ENCODE results near the gene ZNF181. TPM values are rescaled to one million over a fixed set of nuclear protein-coding genes. Genes with fewer than 3 reads are reported as not detected.

ZNF181 gene
- total and polyA plus RNA-seq, 2 experiments from 2014 or later = 7.4 to 18.9 TPM

DNA sequence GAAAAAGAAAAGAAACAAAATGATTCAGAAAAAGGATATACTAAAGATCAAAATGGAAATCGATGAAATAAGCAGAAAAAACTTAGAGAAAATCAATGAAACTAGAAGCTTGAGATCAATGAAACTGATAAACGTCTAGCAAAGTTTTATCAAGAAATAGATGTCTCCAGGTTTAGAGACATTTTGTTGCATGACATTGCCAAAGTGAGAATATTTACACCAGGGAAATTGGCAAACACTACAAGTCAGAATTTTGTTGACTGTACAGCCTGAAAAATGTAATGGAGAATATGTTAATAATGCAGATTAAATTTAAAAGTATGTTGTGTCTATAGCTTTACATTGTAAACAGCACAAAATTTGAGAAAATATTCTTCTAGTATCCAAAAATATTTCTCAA is 44.3 kb downstream of the ZNF181 start:
- ATAC-seq (no peak), DNase-seq (ENCODE audit: low spot score) (no peak)
- TF ChIP-seq, protein P1, sequence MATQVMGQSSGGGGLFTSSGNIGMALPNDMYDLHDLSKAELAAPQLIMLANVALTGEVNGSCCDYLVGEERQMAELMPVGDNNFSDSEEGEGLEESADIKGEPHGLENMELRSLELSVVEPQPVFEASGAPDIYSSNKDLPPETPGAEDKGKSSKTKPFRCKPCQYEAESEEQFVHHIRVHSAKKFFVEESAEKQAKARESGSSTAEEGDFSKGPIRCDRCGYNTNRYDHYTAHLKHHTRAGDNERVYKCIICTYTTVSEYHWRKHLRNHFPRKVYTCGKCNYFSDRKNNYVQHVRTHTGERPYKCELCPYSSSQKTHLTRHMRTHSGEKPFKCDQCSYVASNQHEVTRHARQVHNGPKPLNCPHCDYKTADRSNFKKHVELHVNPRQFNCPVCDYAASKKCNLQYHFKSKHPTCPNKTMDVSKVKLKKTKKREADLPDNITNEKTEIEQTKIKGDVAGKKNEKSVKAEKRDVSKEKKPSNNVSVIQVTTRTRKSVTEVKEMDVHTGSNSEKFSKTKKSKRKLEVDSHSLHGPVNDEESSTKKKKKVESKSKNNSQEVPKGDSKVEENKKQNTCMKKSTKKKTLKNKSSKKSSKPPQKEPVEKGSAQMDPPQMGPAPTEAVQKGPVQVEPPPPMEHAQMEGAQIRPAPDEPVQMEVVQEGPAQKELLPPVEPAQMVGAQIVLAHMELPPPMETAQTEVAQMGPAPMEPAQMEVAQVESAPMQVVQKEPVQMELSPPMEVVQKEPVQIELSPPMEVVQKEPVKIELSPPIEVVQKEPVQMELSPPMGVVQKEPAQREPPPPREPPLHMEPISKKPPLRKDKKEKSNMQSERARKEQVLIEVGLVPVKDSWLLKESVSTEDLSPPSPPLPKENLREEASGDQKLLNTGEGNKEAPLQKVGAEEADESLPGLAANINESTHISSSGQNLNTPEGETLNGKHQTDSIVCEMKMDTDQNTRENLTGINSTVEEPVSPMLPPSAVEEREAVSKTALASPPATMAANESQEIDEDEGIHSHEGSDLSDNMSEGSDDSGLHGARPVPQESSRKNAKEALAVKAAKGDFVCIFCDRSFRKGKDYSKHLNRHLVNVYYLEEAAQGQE (IDR thresholded peaks at IDR 0.05; ENCODE audit: unreplicated experiment) = no peak
- TF ChIP-seq ZNF114 (CRISPR knock-in tag; IDR thresholded peaks at IDR 0.05) = no peak
- TF ChIP-seq EZH2 (IDR thresholded peaks at IDR 0.05; ENCODE audit: low read depth, unreplicated experiment) = no peak
- no peak for TF ChIP-seq STAT1 (IDR thresholded peaks at IDR 0.05; ENCODE audit: unreplicated experiment)
- TF ChIP-seq POLR2AphosphoS5 (IDR thresholded peaks at IDR 0.05; ENCODE audit: low read depth) = no peak
- H3F3A ChIP-seq (replicated peaks; ENCODE audit: low read depth) = no peaks in the 10 kb centered on the region
- H3K4me1 ChIP-seq (ENCODE audit: insufficient read depth) = no peaks in the 10 kb centered on the region; the same call in 1 of the 2 replicates
- H3K4me3 ChIP-seq = no peak overlapping the region
- no peak overlapping the region for H3K4me2 ChIP-seq
- Mint-ChIP-seq H3K4me1 (no peaks in the 10 kb centered on the region), H3K4me3 (no peak overlapping the region), H3K36me3 (ENCODE audit: low read depth) (no peaks in the 10 kb centered on the region), H3K27me3 (ENCODE audit: insufficient read depth, low read depth, poor library complexity) (peaks cover 10% of the 10 kb centered on the region), H3K27ac (no peak overlapping the region), H3K9me3 (peaks cover 50% of the 10 kb centered on the region)
- H4K20me1 ChIP-seq (replicated peaks; ENCODE audit: insufficient read depth) = no peaks in the 10 kb centered on the region
- H3K79me2 ChIP-seq (replicated peaks; ENCODE audit: insufficient read depth) = no peaks in the 10 kb centered on the region
- H2AFZ ChIP-seq = no peak overlapping the region
- H3K27ac ChIP-seq (ENCODE audit: low read depth) = no peak overlapping the region
- no peaks in the 10 kb centered on the region for H3K36me3 ChIP-seq (ENCODE audit: insufficient read depth)
- H3K9me2 ChIP-seq (ENCODE audit: insufficient read depth) = peaks cover 10% of the 10 kb centered on the region; the same call in 1 of the 2 replicates
- H3K27me3 ChIP-seq (ENCODE audit: insufficient read depth) = no peaks in the 10 kb centered on the region; the same call in 1 of the 2 replicates

DNA sequence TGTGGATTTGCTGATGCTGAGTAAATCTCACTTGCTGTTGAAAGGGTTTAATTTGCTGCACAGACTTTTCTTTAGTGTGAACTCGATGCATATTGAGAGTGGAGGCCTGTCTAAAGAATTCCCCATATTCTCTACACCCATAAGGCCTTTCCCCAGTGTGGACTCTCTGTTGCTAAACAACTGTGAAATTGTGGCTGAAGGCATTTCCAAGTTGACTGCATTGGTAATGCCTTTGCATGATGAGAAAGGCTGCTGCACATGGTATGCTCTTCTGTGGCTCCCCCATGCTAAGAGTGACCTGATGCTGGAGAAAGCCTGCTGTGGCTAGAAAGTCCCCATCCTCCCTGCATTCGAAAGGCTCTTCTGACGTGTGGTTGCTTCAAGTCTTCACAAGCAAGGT is 45.6 kb downstream of the ZNF181 start:
- Histone ChIP-seq H3K27me3 (ENCODE audit: insufficient read depth) (no peaks in the 10 kb centered on the region), H3K4me1 (ENCODE audit: insufficient read depth) (no peaks in the 10 kb centered on the region), H3K79me2 (replicated peaks; ENCODE audit: insufficient read depth) (no peaks in the 10 kb centered on the region), H3K4me2 (no peak overlapping the region), H3F3A (replicated peaks; ENCODE audit: low read depth) (no peaks in the 10 kb centered on the region), H3K9me2 (ENCODE audit: insufficient read depth) (peaks cover 14% of the 10 kb centered on the region; the same call in 1 of the 2 replicates), H4K20me1 (replicated peaks; ENCODE audit: insufficient read depth) (no peaks in the 10 kb centered on the region), H3K36me3 (ENCODE audit: insufficient read depth) (no peaks in the 10 kb centered on the region), H2AFZ (no peak overlapping the region), H3K27ac (ENCODE audit: low read depth) (no peak overlapping the region), H3K4me3 (no peak overlapping the region)
- H3K4me1 Mint-ChIP-seq = no peaks in the 10 kb centered on the region
- ATAC-seq = no peak
- peaks cover 61% of the 10 kb centered on the region for H3K9me3 Mint-ChIP-seq
- H3K36me3 Mint-ChIP-seq (ENCODE audit: low read depth) = no peaks in the 10 kb centered on the region
- peaks cover 9% of the 10 kb centered on the region for H3K27me3 Mint-ChIP-seq (ENCODE audit: insufficient read depth, low read depth, poor library complexity)
- no peak for DNase-seq (ENCODE audit: low spot score)
- no peak overlapping the region for H3K4me3 Mint-ChIP-seq
- H3K27ac Mint-ChIP-seq = no peak overlapping the region
- TF ChIP-seq POLR2AphosphoS5 (IDR thresholded peaks at IDR 0.05; ENCODE audit: low read depth) (no peak), EZH2 (IDR thresholded peaks at IDR 0.05; ENCODE audit: low read depth, unreplicated experiment) (no peak), ZNF114 (CRISPR knock-in tag; IDR thresholded peaks at IDR 0.05) (no peak), NANOG (IDR thresholded peaks at IDR 0.05; ENCODE audit: borderline replicate concordance) (no peak), CREB1 (CRISPR knock-in tag; IDR thresholded peaks at IDR 0.05; ENCODE audit: low read depth) (no peak)
- TF ChIP-seq, protein P2, sequence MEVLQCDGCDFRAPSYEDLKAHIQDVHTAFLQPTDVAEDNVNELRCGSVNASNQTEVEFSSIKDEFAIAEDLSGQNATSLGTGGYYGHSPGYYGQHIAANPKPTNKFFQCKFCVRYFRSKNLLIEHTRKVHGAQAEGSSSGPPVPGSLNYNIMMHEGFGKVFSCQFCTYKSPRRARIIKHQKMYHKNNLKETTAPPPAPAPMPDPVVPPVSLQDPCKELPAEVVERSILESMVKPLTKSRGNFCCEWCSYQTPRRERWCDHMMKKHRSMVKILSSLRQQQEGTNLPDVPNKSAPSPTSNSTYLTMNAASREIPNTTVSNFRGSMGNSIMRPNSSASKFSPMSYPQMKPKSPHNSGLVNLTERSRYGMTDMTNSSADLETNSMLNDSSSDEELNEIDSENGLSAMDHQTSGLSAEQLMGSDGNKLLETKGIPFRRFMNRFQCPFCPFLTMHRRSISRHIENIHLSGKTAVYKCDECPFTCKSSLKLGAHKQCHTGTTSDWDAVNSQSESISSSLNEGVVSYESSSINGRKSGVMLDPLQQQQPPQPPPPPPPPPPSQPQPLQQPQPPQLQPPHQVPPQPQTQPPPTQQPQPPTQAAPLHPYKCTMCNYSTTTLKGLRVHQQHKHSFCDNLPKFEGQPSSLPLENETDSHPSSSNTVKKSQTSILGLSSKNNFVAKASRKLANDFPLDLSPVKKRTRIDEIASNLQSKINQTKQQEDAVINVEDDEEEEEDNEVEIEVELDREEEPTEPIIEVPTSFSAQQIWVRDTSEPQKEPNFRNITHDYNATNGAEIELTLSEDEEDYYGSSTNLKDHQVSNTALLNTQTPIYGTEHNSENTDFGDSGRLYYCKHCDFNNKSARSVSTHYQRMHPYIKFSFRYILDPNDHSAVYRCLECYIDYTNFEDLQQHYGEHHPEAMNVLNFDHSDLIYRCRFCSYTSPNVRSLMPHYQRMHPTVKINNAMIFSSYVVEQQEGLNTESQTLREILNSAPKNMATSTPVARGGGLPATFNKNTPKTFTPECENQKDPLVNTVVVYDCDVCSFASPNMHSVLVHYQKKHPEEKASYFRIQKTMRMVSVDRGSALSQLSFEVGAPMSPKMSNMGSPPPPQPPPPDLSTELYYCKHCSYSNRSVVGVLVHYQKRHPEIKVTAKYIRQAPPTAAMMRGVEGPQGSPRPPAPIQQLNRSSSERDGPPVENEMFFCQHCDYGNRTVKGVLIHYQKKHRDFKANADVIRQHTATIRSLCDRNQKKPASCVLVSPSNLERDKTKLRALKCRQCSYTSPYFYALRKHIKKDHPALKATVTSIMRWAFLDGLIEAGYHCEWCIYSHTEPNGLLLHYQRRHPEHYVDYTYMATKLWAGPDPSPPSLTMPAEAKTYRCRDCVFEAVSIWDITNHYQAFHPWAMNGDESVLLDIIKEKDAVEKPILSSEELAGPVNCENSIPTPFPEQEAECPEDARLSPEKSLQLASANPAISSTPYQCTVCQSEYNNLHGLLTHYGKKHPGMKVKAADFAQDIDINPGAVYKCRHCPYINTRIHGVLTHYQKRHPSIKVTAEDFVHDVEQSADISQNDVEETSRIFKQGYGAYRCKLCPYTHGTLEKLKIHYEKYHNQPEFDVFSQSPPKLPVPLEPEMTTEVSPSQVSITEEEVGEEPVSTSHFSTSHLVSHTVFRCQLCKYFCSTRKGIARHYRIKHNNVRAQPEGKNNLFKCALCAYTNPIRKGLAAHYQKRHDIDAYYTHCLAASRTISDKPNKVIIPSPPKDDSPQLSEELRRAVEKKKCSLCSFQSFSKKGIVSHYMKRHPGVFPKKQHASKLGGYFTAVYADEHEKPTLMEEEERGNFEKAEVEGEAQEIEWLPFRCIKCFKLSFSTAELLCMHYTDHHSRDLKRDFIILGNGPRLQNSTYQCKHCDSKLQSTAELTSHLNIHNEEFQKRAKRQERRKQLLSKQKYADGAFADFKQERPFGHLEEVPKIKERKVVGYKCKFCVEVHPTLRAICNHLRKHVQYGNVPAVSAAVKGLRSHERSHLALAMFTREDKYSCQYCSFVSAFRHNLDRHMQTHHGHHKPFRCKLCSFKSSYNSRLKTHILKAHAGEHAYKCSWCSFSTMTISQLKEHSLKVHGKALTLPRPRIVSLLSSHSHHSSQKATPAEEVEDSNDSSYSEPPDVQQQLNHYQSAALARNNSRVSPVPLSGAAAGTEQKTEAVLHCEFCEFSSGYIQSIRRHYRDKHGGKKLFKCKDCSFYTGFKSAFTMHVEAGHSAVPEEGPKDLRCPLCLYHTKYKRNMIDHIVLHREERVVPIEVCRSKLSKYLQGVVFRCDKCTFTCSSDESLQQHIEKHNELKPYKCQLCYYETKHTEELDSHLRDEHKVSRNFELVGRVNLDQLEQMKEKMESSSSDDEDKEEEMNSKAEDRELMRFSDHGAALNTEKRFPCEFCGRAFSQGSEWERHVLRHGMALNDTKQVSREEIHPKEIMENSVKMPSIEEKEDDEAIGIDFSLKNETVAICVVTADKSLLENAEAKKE (CRISPR knock-in tag; IDR thresholded peaks at IDR 0.05) = no peak
- TF ChIP-seq, protein P1 (IDR thresholded peaks at IDR 0.05; ENCODE audit: unreplicated experiment) = no peak
